Thoracic aorta (tissue), 2 donors: Measurements from ENCODE around the gene TRMT5. TPM values are rescaled to one million over a fixed set of nuclear protein-coding genes. Genes with fewer than 3 reads are reported as not detected.

ENCODE experiments used
- ATAC-seq: fragments of 150-250 bp; one replicate; pipeline ENCODE4 v1.8.0; 2017; ENCODE audit warnings: low read depth; ENCODE audit not compliant: insufficient number of reproducible peaks, low FRiP score
- DNase-seq: peaks from one replicate; pipeline ENCODE4 v3.0.0-alpha.2; 2020; ENCODE audit warnings: low spot score
- H3K27ac ChIP-seq, 2 donors: fragments of 200-600 bp; sonication (generic); 1 replicate in 1 of 2; 2 replicates in 1 of 2; pipeline ENCODE4 v1.5.1; 2016; ENCODE audit warnings: mild to moderate bottlenecking in 2 of 2, moderate library complexity in 2 of 2
- H3K27me3 ChIP-seq: fragments of 200-600 bp; sonication (generic); replicated peaks from 2 replicates; pipeline ENCODE4 v1.6.0; 2016; ENCODE audit warnings: mild to moderate bottlenecking; ENCODE audit not compliant: insufficient read depth
- H3K36me3 ChIP-seq: fragments of 200-600 bp; sonication (generic); one replicate; pipeline ENCODE4 v1.5.1; 2016
- H3K4me1 ChIP-seq, 2 donors: fragments of 200-600 bp; sonication (generic); 1 replicate in 1 of 2; 2 replicates in 1 of 2; pipeline versions ENCODE4 v1.5.1 to v1.6.0; 2016; ENCODE audit warnings: low read depth in 2 of 2, mild to moderate bottlenecking in 1 of 2; ENCODE audit not compliant: control insufficient read depth in 1 of 2
- H3K4me3 ChIP-seq: fragments of 200-600 bp; sonication (generic); 2 replicates; pipeline ENCODE4 v1.5.1; 2016; ENCODE audit warnings: mild to moderate bottlenecking
- H3K9me3 ChIP-seq: fragments of 200-600 bp; sonication (generic); 2 replicates; pipeline ENCODE4 v1.5.1; 2016
- CTCF ChIP-seq: fragments of 200-600 bp; sonication (generic); IDR thresholded peaks from one replicate; pipeline ENCODE4 v1.5.1; 2019; ENCODE audit warnings: antibody characterized with exemption
- total RNA-seq, 2 donors: library from RNA; depleted of rRNA; stranded (reverse); fragments of >200 nt; gene quantifications; one replicate each; pipeline versions ENCODE4 v1.1.0 to v1.2.3, GENCODE V29; 2016

The TRMT5 gene
- total RNA-seq, 2 donors from 2014 or later, result 4.2 to 12.2 TPM

GRCh38 chr14:61003571-61003970, 22.7 kb upstream of the TRMT5 start:
- ATAC-seq (no peak), DNase-seq (no peak)
- H3K9me3 ChIP-seq, result no peaks in the 10 kb centered on the region
- no peak for TF ChIP-seq CTCF
- H3K4me3 ChIP-seq, result no peak overlapping the region
- H3K27ac ChIP-seq, result no peak overlapping the region
- no peaks in the 10 kb centered on the region for H3K27me3 ChIP-seq
- no peaks in the 10 kb centered on the region for H3K36me3 ChIP-seq
- no peaks in the 10 kb centered on the region for H3K4me1 ChIP-seq

- DNase-seq, result no peak
- no peak overlapping the region for H3K4me3 ChIP-seq
- no peaks in the 10 kb centered on the region for H3K4me1 ChIP-seq
- H3K27me3 ChIP-seq, result no peaks in the 10 kb centered on the region
- no peaks in the 10 kb centered on the region for H3K9me3 ChIP-seq
- no peak overlapping the region for H3K27ac ChIP-seq
- no peaks in the 10 kb centered on the region for H3K36me3 ChIP-seq
- ATAC-seq, result no peak
- TF ChIP-seq CTCF, result no peak
These were observed 18.7 kb upstream of the TRMT5 start for GRCh38 chr14:60999536-60999935.

- Histone ChIP-seq H3K9me3 (no peaks in the 10 kb centered on the region), H3K36me3 (no peaks in the 10 kb centered on the region), H3K4me1 (no peaks in the 10 kb centered on the region), H3K4me3 (no peak overlapping the region), H3K27me3 (no peaks in the 10 kb centered on the region), H3K27ac (no peak overlapping the region)
- no peak for TF ChIP-seq CTCF
- ATAC-seq, result no peak
- DNase-seq, result no peak
These were observed 17.7 kb upstream of the TRMT5 start for GRCh38 chr14:60998617-60999016.

GRCh38 chr14:60989599-60989998, 8.7 kb upstream of the TRMT5 start:
- ATAC-seq, result no peak
- no peak for DNase-seq
- no peak overlapping the region for H3K4me3 ChIP-seq
- no peaks in the 10 kb centered on the region for H3K9me3 ChIP-seq
- no peaks in the 10 kb centered on the region for H3K4me1 ChIP-seq
- no peak for TF ChIP-seq CTCF
- H3K27ac ChIP-seq, result no peak overlapping the region
- H3K27me3 ChIP-seq, result no peaks in the 10 kb centered on the region
- H3K36me3 ChIP-seq, result peaks cover 11% of the 10 kb centered on the region

- Histone ChIP-seq H3K9me3 (no peaks in the 10 kb centered on the region), H3K4me3 (no peak overlapping the region), H3K4me1 (peaks cover 15 to 19% of the 10 kb centered on the region in 2 donors), H3K27me3 (no peaks in the 10 kb centered on the region), H3K27ac (no peak overlapping the region), H3K36me3 (peaks cover 3% of the 10 kb centered on the region)
- ATAC-seq, result no peak
- TF ChIP-seq CTCF, result no peak
- no peak for DNase-seq
These were observed 5.6 kb upstream of the TRMT5 start for GRCh38 chr14:60986500-60986899.
